Activated CD8-positive, alpha-beta T cell treated with anti-CD3 and anti-CD28 coated beads for 36 hours (primary cell): ENCODE measurements around the gene RABEP2. TPM values are rescaled to one million over a fixed set of nuclear protein-coding genes. Genes with fewer than 3 reads are reported as not detected.

Experiments
- ATAC-seq: fragments of 200-7000 bp; cut with Tn5 transposase; one replicate; pipeline ENCODE4 v1.10.0; 2021; ENCODE audit warnings: mild to moderate bottlenecking, moderate library complexity
- CTCF ChIA-PET: fragments of 350-600 bp; sonication (Branson Sonifier 250); formaldehyde crosslinking; loops from one replicate; lab custom pipeline; 2021; ENCODE audit warnings: antibody characterized with exemption; lab: Charles Lee
- POLR2A ChIA-PET: fragments of 350-600 bp; sonication (Branson Sonifier 250); formaldehyde crosslinking; loops from one replicate; lab custom pipeline; 2021; ENCODE audit warnings: antibody characterized with exemption; lab: Charles Lee
- DNase-seq: peaks from one replicate; pipeline ENCODE4 v3.0.0-alpha.2; 2020
- H3K27ac Mint-ChIP-seq: one replicate; pipeline ENCODE4 v1.8.0; 2021; ENCODE audit warnings: mild to moderate bottlenecking, mixed read lengths
- H3K27me3 Mint-ChIP-seq: one replicate; pipeline ENCODE4 v1.8.0; 2021; ENCODE audit warnings: mixed read lengths
- H3K36me3 Mint-ChIP-seq: one replicate; pipeline ENCODE4 v1.8.0; 2021; ENCODE audit warnings: low read depth, mixed read lengths
- H3K4me1 Mint-ChIP-seq: one replicate; pipeline ENCODE4 v1.8.0; 2021; ENCODE audit warnings: low read depth, mixed read lengths
- H3K4me3 Mint-ChIP-seq: one replicate; pipeline ENCODE4 v1.8.0; 2021; ENCODE audit warnings: mild to moderate bottlenecking, moderate library complexity, mixed read lengths
- H3K9me3 Mint-ChIP-seq: one replicate; pipeline ENCODE4 v1.8.0; 2021; ENCODE audit warnings: mixed read lengths
- intact Hi-C: fragments of 100-400 bp; cut with micrococcal nuclease; formaldehyde crosslinking; loops from one replicate; pipeline ENCODE4 v1.10.0; 2022
- total RNA-seq, 2 experiments: library from RNA; stranded (reverse); gene quantifications; one replicate each; pipeline ENCODE4 v1.2.3, GENCODE V29; 2021
- TF ChIP-seq, protein P1 (sequence below): fragments of 200-600 bp; IDR thresholded peaks from one replicate; pipeline ENCODE4 v1.8.0; 2022; ENCODE audit warnings: antibody characterized with exemption, mild to moderate bottlenecking

RABEP2 gene
- total RNA-seq, 2 experiments from 2014 or later, result 13.1 to 14.0 TPM

DNA sequence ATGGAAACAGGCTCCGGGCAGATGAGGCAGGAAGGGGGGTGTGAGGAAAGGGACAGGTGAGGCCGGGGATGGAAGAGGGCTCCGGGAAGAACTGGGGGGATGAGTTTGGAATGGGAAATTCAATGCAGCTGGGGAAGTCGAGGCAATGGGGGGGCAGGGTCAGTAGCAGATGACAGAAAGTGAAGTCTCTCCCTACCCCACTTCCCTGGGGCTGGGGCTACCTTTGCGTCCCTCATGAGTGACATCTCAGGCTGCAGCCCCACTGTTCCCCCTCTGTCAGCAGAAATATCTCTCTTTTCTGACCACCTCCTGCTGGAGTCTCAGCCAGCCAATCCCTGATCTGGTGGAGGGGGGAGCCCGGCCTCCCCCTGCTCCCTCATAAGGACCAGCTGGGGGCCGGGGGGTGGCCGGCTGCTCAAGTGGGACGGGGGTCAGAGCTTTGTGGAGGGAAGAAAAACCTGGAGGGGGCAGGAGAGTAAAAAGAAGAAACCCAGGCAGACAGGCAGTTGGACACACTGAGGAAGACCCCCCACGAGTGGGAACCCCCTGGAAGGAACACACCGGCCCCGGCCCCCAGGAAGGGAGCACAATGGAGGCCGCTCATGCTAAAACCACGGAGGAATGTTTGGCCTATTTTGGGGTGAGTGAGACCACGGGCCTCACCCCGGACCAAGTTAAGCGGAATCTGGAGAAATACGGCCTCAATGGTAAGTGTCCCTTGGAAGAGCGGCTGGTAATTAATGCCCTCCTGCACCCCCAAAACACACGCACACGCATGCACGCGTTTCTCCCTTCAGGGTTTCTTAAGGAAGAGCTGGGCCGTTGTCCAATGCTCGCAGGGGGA, 46.7 kb downstream of the RABEP2 start, which contains the start of gene ATP2A1:
Gene ATP2A1 (plus strand): TSS at position 406 of the 844 bp plus-strand sequence. CDS start 184 bp downstream, at position 590.
- peaks cover 8% of the 10 kb centered on the region for H3K27me3 Mint-ChIP-seq
- intact Hi-C loops, result no loop called here
- ChIA-PET POLR2A (interaction anchor here (1.2 to 4.2 kb wide), 3 partner anchors 14 to 55 kb away, joined by 3 to 40 read pairs (median 8); partner anchors contain the start of genes ATXN2L and SH2B1), CTCF (interaction anchor here (1.1 to 2.3 kb wide), 3 partner anchors 8 to 67 kb away, joined by 3 to 29 read pairs (median 6); no protein-coding TSS in a partner anchor)
- DNase-seq (no peak), ATAC-seq (no peak)
- peak within 1 kb of the TSS; percentile 79 for H3K27ac Mint-ChIP-seq
- peaks cover 18% of the 10 kb centered on the region for H3K4me1 Mint-ChIP-seq
- peak within 1 kb of the TSS; percentile 90 for H3K4me3 Mint-ChIP-seq
- peaks cover 3% of the 10 kb centered on the region for H3K36me3 Mint-ChIP-seq
- TF ChIP-seq, protein P1, sequence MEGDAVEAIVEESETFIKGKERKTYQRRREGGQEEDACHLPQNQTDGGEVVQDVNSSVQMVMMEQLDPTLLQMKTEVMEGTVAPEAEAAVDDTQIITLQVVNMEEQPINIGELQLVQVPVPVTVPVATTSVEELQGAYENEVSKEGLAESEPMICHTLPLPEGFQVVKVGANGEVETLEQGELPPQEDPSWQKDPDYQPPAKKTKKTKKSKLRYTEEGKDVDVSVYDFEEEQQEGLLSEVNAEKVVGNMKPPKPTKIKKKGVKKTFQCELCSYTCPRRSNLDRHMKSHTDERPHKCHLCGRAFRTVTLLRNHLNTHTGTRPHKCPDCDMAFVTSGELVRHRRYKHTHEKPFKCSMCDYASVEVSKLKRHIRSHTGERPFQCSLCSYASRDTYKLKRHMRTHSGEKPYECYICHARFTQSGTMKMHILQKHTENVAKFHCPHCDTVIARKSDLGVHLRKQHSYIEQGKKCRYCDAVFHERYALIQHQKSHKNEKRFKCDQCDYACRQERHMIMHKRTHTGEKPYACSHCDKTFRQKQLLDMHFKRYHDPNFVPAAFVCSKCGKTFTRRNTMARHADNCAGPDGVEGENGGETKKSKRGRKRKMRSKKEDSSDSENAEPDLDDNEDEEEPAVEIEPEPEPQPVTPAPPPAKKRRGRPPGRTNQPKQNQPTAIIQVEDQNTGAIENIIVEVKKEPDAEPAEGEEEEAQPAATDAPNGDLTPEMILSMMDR, result no peak
- H3K9me3 Mint-ChIP-seq, result no peaks in the 10 kb centered on the region

DNA sequence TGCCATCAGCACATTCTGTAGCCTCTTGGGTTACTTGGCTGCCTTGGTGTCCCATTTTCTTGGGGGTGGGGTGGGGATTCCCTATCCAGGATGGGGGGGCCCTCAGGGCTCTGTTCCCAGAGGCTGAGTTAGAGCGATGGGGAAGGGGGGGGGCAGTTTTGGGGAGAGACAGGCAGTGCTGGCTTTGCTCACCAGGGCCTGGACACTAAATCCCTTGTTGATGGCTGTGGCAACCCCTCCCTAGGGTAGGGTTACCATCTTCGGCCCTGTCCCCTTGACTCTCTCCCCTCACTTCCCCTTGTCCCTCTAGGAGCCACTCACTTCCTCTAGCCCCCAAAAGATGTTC, 47.4 kb downstream of the RABEP2 start:
- Mint-ChIP-seq H3K36me3 (peaks cover 4% of the 10 kb centered on the region), H3K27me3 (peaks cover 8% of the 10 kb centered on the region), H3K4me3 (peak overlapping the region; percentile 36), H3K9me3 (no peaks in the 10 kb centered on the region), H3K27ac (no peak overlapping the region), H3K4me1 (peaks cover 18% of the 10 kb centered on the region)
- ChIA-PET POLR2A (interaction anchor here (4.2 kb wide), 1 partner anchor 14 kb away, joined by 40 read pairs; the partner anchor contains the start of gene SH2B1), CTCF (interaction anchor here (8.8 kb wide), 1 partner anchor 67 kb away, joined by 49 read pairs; no protein-coding TSS in a partner anchor)
- no peak for DNase-seq
- TF ChIP-seq, protein P1, result no peak
- ATAC-seq, result no peak
- intact Hi-C loops, result no loop called here

DNA sequence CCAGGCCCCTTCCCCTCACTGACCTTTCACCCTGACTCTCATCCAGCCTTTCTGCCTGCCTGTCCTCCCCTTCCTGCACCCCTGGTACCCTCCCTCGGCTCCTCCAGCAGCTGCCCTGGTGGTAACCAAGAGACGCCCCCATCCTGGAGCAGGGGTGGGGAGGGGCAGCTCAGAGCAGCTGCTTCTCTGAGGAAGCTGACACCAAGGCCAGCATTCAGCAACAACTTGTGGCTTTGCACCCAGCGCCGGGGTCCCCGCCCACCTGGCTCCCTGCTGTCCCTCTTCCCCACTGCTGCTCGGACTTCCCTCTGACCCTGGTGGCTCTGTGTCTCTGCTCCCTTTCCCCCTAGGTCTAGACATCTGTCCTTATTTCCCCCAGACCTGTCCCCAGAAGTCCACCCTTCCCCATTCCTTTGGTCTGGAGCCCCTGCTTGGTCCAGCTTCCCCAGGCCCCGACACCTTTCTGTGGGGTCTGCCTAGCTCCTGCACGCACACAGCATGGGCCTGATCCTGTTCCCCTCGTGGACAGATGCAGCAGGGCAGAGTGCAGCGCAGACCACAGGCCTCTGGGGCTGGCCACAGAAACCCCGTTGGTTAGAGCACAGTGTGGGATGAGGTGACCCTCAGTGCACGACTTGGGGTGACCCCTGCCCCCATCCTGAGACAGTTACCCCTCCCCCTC, 47.9 kb downstream of the RABEP2 start:
- Mint-ChIP-seq H3K27ac (no peak overlapping the region), H3K4me3 (no peak overlapping the region), H3K27me3 (peaks cover 8% of the 10 kb centered on the region), H3K36me3 (peaks cover 6% of the 10 kb centered on the region), H3K9me3 (no peaks in the 10 kb centered on the region), H3K4me1 (peaks cover 18% of the 10 kb centered on the region)
- TF ChIP-seq, protein P1, result no peak
- DNase-seq (peak; percentile 23), ATAC-seq (no peak)
- intact Hi-C loops, result no loop called here
- CTCF ChIA-PET, result interaction anchor here (8.8 kb wide), 1 partner anchor 67 kb away, joined by 49 read pairs; no protein-coding TSS in a partner anchor
- POLR2A ChIA-PET, result interaction anchor here (4.2 kb wide), 1 partner anchor 13 kb away, joined by 40 read pairs; the partner anchor contains the start of gene SH2B1

DNA sequence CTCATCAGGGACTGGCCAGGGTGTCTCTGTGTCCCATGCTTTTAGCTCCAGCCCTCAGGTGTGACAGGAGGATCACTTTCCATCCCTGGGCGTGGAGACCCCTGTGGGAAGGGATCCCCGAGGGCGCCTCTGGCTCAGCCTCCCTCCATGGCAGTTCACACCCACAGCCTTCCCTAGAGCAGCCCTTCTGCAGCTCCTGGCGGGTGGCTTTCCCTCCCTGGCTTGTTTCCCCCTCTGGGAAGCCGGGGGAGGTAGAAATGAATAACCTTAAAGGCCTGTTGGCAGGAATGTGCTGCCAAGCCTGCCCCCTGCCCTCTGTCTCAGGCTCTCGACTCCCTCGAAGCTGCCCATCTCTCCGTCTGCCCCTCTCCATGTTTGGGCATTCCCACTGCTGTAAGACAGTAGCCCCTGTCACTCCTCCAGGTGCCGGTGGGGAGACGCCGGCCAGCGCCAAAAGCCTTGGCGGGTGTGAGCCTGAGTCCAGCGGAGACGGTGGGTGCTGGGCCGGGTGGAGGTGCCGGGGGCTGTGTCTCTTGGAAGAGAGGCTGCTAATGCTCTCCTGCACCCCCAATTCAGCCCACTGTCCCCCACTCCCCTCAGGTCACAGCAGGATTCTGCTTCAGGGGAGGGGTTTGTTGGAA, 48.9 kb downstream of the RABEP2 start:
- H3K27ac Mint-ChIP-seq, result no peak overlapping the region
- CTCF ChIA-PET, result interaction anchor here (1.3 to 8.8 kb wide), 3 partner anchors 11 to 68 kb away, joined by 4 to 49 read pairs (median 4); no protein-coding TSS in a partner anchor
- TF ChIP-seq, protein P1, result no peak
- no peak for DNase-seq
- peaks cover 5% of the 10 kb centered on the region for H3K27me3 Mint-ChIP-seq
- intact Hi-C loops, result no loop called here
- no peak for ATAC-seq
- H3K9me3 Mint-ChIP-seq, result no peaks in the 10 kb centered on the region
- no peak overlapping the region for H3K4me3 Mint-ChIP-seq
- POLR2A ChIA-PET, result interaction anchor here (0.9 to 2.0 kb wide), 2 partner anchors 13 to 50 kb away, joined by 3 to 11 read pairs; partner anchors contain the start of gene SH2B1
- H3K36me3 Mint-ChIP-seq, result peaks cover 6% of the 10 kb centered on the region
- peaks cover 16% of the 10 kb centered on the region for H3K4me1 Mint-ChIP-seq
